NT2/D1 (cell line): ENCODE measurements around the gene LAYN.

Experiments
- SUZ12 ChIP-seq: IDR thresholded peaks from 2 replicates; pipeline ENCODE4 v1.6.1; 2011; ENCODE audit not compliant: insufficient read length, insufficient read depth; ENCODE audit errors: extremely low read depth
- ZNF274 ChIP-seq: IDR thresholded peaks from 2 replicates; pipeline ENCODE4 v1.6.1; 2011; ENCODE audit warnings: mild to moderate bottlenecking, low read depth, low read length

GRCh38 chr11:111531687-111532364 is 8.7 kb upstream of the LAYN start:
- no peak for TF ChIP-seq SUZ12
- no peak for TF ChIP-seq ZNF274
